ENCODE results near the gene HOXC6. TPM values are rescaled to one million over a fixed set of nuclear protein-coding genes. Genes with fewer than 3 reads are reported as not detected.

HOXC6 gene
- total and polyA plus RNA-seq, 2 experiments from 2014 or later = not detected

- ATAC-seq (no peak), DNase-seq (ENCODE audit: low spot score) (no peak)
- peaks cover 50% of the 10 kb centered on the region for H3K4me1 ChIP-seq (ENCODE audit: insufficient read depth)
- no peaks in the 10 kb centered on the region for H3K36me3 Mint-ChIP-seq (ENCODE audit: low read depth)
- H3K79me2 ChIP-seq (replicated peaks; ENCODE audit: insufficient read depth) = no peaks in the 10 kb centered on the region
- H3K4me3 Mint-ChIP-seq = no peak overlapping the region
- no peak overlapping the region for H3K27ac Mint-ChIP-seq
- no peak overlapping the region for H3K4me3 ChIP-seq
- H3K4me1 Mint-ChIP-seq = peaks cover 33% of the 10 kb centered on the region
- H3K9me3 Mint-ChIP-seq = no peaks in the 10 kb centered on the region; the same call in 2 of the 3 replicates
- no peaks in the 10 kb centered on the region for H3K36me3 ChIP-seq (ENCODE audit: insufficient read depth)
- H3K4me2 ChIP-seq = no peak overlapping the region
- TF ChIP-seq CTCF (conservative IDR thresholded peaks at IDR 0.05; ENCODE audit: low read depth in 2 of 2) = peak in 1 of 2 experiments; percentile 20; a peak in 2 of 4 replicates
- TF ChIP-seq REST (IDR thresholded peaks at IDR 0.05; ENCODE audit: unreplicated experiment) = no peak
- TF ChIP-seq EZH2 (IDR thresholded peaks at IDR 0.05; ENCODE audit: low read depth, unreplicated experiment) = peak; percentile 62
- H3K27ac ChIP-seq (ENCODE audit: low read depth) = no peak overlapping the region
- H3K9me2 ChIP-seq (ENCODE audit: insufficient read depth) = no peaks in the 10 kb centered on the region
- H3F3A ChIP-seq (replicated peaks; ENCODE audit: low read depth) = peaks cover 31% of the 10 kb centered on the region
- no peak overlapping the region for H2AFZ ChIP-seq
- peaks cover 25% of the 10 kb centered on the region for H4K20me1 ChIP-seq (replicated peaks; ENCODE audit: insufficient read depth)
- peaks cover 100% of the 10 kb centered on the region for H3K27me3 ChIP-seq (ENCODE audit: insufficient read depth)
- H3K27me3 Mint-ChIP-seq (ENCODE audit: insufficient read depth, low read depth, poor library complexity) = peaks cover 99% of the 10 kb centered on the region
Measured at GRCh38 chr12:54012631-54013409, 15.4 kb upstream of the HOXC6 start.

- Mint-ChIP-seq H3K27ac (no peak overlapping the region), H3K9me3 (no peaks in the 10 kb centered on the region), H3K4me1 (peaks cover 37% of the 10 kb centered on the region), H3K27me3 (ENCODE audit: insufficient read depth, low read depth, poor library complexity) (peaks cover 98% of the 10 kb centered on the region), H3K4me3 (no peak overlapping the region), H3K36me3 (ENCODE audit: low read depth) (no peaks in the 10 kb centered on the region)
- Histone ChIP-seq H3K9me2 (ENCODE audit: insufficient read depth) (no peaks in the 10 kb centered on the region), H3K4me2 (peak overlapping the region; percentile 43; the same call in 1 of the 2 replicates), H3F3A (replicated peaks; ENCODE audit: low read depth) (peaks cover 27% of the 10 kb centered on the region), H3K4me3 (no peak overlapping the region), H3K4me1 (ENCODE audit: insufficient read depth) (peaks cover 62% of the 10 kb centered on the region), H4K20me1 (replicated peaks; ENCODE audit: insufficient read depth) (peaks cover 20% of the 10 kb centered on the region), H2AFZ (no peak overlapping the region), H3K27ac (ENCODE audit: low read depth) (no peak overlapping the region), H3K79me2 (replicated peaks; ENCODE audit: insufficient read depth) (no peaks in the 10 kb centered on the region), H3K27me3 (ENCODE audit: insufficient read depth) (peaks cover 100% of the 10 kb centered on the region), H3K36me3 (ENCODE audit: insufficient read depth) (no peaks in the 10 kb centered on the region)
- ATAC-seq = no peak
- TF ChIP-seq EZH2 (IDR thresholded peaks at IDR 0.05; ENCODE audit: low read depth, unreplicated experiment) (peak; percentile 90), ETS1 (IDR thresholded peaks at IDR 0.05) (no peak), EZH2phosphoT487 (IDR thresholded peaks at IDR 0.05; ENCODE audit: unreplicated experiment) (peak; percentile 96), STAT1 (IDR thresholded peaks at IDR 0.05; ENCODE audit: unreplicated experiment) (no peak)
- no peak for DNase-seq (ENCODE audit: low spot score)
Measured at GRCh38 chr12:54014377-54015017, 13.7 kb upstream of the HOXC6 start.

Measured in GM23338 (cell line).